ENCODE data around the gene PRRX2.
"Not testable (repeated sequence)": the region's sequence is repeated elsewhere in the genome, so short reads cannot be mapped to it uniquely, and the experiment has no call there.

PRRX2 gene

DNA sequence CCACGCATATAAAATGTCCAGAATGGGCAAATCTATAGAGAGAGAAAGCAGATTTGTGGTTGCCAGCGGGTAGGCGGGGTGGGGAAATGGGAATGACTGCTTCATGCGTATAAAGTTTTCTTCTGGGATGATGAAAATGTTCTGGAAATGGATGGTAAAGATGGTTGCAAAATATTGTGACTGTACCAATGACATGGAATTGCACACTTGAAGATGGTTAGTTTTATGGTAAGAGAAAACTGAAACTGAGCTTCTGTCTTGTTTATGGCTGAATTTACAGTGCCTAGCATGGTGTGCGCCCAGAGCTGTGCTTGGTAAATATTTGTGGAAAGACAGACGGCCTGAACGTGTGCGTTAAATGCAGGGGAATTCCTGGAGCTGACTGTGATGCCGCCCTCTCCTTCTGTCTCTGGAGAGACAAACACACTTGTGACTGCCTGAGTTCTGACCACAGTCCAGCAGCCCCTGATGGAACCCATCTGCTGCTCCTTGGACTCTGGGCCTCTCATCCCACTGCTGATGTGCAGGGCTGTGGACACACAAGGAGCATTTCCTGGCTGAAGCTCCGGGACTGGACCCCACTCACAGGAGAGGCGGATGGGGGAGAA lies 96.0 kb downstream of the PRRX2 start:
- H3K27me3 Mint-ChIP-seq = no peaks in the 10 kb centered on the region
- H3K9me3 Mint-ChIP-seq = no peaks in the 10 kb centered on the region
- no peak overlapping the region for H3K4me3 Mint-ChIP-seq
- no peaks in the 10 kb centered on the region for H3K36me3 Mint-ChIP-seq (ENCODE audit: low read depth)
- no peak overlapping the region for H3K27ac Mint-ChIP-seq
- H3K4me1 Mint-ChIP-seq (ENCODE audit: low read depth) = peaks cover 11% of the 10 kb centered on the region
- DNase-seq = no peak

DNA sequence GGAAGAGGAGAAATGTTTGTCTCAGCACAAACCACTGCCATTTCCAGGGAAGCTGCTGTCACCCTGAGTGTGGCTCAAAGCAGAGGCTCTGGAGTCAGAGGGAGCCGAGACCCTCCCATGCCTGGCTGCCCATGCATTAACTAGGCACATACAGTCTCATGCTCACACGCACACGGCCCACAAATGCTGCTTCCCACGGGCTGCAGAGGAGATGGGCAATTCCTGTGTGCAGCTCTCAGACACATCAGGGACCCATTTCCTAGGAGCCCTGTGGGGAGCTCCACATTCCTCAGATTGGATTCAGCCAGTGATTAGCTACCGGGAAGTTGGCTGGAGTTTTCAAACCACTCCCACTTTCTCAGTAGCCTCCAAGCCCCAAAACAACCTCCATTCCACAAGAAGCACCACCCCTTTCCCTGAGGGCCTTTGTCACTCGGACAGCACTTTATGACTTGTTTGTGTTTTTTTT lies 96.5 kb downstream of the PRRX2 start:
- peaks cover 10% of the 10 kb centered on the region for H3K4me1 Mint-ChIP-seq (ENCODE audit: low read depth)
- no peak overlapping the region for H3K4me3 Mint-ChIP-seq
- no peak for DNase-seq
- no peaks in the 10 kb centered on the region for H3K36me3 Mint-ChIP-seq (ENCODE audit: low read depth)
- no peaks in the 10 kb centered on the region for H3K9me3 Mint-ChIP-seq
- H3K27me3 Mint-ChIP-seq = no peaks in the 10 kb centered on the region
- H3K27ac Mint-ChIP-seq = no peak overlapping the region

DNA sequence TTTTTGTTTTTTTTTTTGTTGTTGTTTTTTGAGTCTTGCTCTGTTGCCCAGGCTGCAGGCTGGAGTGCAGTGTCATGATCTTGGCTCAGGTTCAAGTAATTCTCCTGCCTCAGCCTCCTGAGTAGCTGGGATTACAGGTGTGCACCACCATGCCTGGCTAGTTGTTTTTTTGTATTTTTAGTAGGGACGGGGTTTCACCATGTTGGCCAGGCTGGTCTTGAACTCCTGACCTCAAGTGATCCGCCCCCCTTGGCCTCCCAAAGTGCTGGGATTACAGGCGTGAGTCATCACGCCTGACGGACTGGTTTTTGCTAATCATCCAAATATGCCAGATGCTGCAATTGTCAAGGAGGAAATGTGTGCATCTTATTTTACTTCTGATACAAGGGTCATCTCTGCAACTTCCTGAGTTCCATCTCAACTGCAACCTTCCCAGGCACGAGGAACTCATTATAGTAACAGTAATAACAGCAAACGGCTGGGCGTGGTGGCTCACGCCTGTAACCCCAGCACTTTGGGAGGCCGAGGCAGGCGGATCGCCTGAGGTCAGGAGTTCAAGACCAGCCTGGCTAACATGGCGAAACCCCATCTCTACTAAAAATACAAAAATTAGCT lies 97.0 kb downstream of the PRRX2 start:
- H3K27me3 Mint-ChIP-seq; H3K27ac Mint-ChIP-seq; DNase-seq; H3K9me3 Mint-ChIP-seq; H3K36me3 Mint-ChIP-seq (ENCODE audit: low read depth); H3K4me3 Mint-ChIP-seq; H3K4me1 Mint-ChIP-seq (ENCODE audit: low read depth): not testable (repeated sequence)

DNA sequence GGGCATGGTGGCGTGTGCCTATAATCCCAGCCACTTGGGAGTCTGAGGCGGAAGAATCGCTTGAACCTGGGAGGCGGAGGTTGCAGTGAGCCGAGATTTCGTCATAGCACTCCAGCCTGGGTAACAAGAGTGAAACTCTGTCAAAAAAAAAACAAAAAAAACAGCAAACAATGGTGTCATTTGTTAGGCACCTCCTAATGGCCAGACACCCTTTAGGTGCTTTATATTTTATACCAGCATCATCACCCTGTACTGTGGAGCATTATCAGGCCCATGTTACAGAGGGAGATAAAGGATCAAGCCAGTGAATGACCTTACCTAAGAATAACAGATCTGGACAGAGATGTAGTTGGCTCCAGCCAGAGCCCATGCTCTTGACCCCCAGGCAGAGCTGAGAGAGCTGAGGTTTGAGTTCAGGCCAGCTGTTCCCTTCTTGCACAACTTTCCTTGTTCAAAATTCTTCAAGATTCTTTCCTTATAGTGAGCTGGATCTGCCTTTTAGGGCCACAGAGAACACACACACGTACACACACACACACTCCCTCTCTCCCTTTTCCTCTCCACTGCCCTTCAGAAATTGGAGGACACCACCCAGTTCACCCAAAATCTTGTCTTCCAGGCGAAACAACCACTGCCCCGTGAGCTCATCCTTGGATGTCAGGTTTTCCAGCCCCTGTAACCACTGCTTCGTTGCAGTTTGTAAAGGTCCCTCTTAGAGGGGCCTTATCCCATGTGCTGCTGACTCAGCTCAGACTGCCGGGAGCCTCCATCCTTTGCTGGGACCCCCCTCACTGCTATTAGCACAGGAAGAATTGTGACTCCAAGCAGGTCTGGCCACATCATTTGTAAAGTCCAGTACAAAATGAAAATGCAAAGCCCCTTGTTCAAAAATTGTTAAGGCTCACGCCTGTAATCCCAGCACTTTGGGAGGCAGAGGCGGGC lies 97.8 kb downstream of the PRRX2 start:
- Mint-ChIP-seq H3K4me3 (no peak overlapping the region), H3K4me1 (ENCODE audit: low read depth) (no peaks in the 10 kb centered on the region), H3K36me3 (ENCODE audit: low read depth) (no peaks in the 10 kb centered on the region), H3K27ac (no peak overlapping the region), H3K27me3 (no peaks in the 10 kb centered on the region), H3K9me3 (no peaks in the 10 kb centered on the region)
- DNase-seq = no peak

DNA sequence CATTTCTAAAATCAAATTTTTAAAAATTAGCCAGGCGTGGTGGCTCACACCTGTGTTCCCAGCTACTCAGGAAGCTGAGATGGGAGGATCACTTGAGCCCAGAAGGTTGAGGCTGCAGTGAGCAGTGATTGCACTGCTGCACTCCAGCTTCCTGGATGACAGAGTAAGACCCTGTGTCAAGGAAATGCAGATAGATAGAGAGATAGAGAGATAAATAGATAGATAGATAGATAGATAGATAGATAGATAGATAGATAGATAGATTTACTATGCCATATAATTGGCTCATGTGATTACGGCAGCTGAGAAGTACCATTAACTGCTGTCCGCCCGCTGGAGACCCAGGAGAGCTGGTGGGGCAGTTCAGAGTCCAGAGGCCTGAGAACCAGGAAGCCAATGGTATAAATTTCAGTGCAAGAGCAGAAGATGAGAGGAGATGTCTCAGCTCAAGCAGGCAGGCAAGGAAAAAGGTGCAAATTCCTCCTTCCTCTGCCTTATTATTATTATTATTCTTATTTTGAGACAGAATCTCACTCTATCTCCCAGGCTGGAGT lies 100.4 kb downstream of the PRRX2 start:
- H3K4me1 Mint-ChIP-seq (ENCODE audit: low read depth) = no peaks in the 10 kb centered on the region
- no peaks in the 10 kb centered on the region for H3K27me3 Mint-ChIP-seq
- H3K4me3 Mint-ChIP-seq = no peak overlapping the region
- DNase-seq = no peak
- H3K27ac Mint-ChIP-seq = no peak overlapping the region
- H3K36me3 Mint-ChIP-seq (ENCODE audit: low read depth) = no peaks in the 10 kb centered on the region
- H3K9me3 Mint-ChIP-seq = no peaks in the 10 kb centered on the region

DNA sequence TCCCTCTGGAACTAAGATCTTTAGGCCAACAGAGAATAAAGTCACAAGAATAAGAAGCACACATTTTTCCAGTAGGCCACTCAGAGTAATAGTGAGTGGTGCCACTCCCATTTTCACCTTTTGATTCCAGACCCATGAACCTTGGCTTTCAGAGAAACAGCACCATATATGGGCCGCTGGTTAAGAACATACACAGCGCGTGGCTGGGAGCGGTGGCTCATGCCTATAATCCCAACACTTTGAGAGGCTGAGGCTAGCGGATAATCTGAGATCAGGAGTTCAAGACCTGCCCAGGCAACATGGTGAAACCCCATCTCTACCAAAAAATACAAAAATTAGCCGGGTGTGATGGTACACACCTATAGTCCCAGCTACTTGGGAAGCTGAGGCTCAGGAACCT lies 103.0 kb downstream of the PRRX2 start:
- Mint-ChIP-seq H3K27ac (no peak overlapping the region), H3K9me3 (no peaks in the 10 kb centered on the region), H3K36me3 (ENCODE audit: low read depth) (no peaks in the 10 kb centered on the region), H3K4me1 (ENCODE audit: low read depth) (no peaks in the 10 kb centered on the region), H3K4me3 (no peak overlapping the region), H3K27me3 (no peaks in the 10 kb centered on the region)
- no peak for DNase-seq

DNA sequence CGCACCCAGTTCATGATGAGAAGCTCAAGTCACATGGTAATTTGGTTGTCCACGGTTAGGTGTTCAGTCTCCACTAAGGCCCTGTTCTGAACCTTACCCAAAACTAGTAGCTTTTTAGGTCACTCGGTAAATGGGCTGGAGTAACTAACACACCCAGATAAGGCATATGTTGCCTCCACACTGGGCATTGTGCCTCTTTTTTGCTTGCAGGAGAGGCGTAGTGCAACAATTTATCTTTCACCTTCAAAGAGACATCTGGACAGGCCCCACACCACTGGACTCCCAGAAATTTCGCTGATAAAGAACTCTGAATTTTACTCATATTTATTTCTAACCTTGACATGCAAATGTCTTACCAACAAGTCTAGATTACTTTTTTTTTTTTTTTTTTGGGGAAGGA lies 104.2 kb downstream of the PRRX2 start:
- H3K4me1 Mint-ChIP-seq (ENCODE audit: low read depth) = no peaks in the 10 kb centered on the region
- no peak for DNase-seq
- no peaks in the 10 kb centered on the region for H3K9me3 Mint-ChIP-seq
- no peak overlapping the region for H3K4me3 Mint-ChIP-seq
- no peak overlapping the region for H3K27ac Mint-ChIP-seq
- H3K36me3 Mint-ChIP-seq (ENCODE audit: low read depth) = no peaks in the 10 kb centered on the region
- H3K27me3 Mint-ChIP-seq = no peaks in the 10 kb centered on the region

DNA sequence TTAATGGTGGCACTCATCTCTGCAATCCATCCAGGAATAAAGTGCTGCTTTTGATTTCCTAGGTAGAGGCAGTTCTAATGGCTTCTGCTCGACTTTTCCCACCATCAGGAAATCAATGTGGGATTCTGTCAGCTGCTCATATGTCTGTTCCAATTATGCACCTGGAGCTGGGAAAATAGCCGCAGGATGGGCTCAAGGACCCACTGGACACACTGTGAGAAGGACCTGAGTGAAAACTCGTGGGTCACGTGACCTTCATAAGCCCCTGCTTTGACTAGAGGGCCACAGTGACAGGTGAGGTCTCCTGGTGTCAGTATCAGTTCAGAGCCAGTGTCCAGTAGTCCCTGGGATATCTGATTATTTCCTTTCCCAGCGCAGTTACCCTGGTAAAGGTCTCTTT lies 105.3 kb downstream of the PRRX2 start:
- Mint-ChIP-seq H3K27ac (no peak overlapping the region), H3K27me3 (no peaks in the 10 kb centered on the region), H3K4me3 (no peak overlapping the region), H3K9me3 (no peaks in the 10 kb centered on the region), H3K36me3 (ENCODE audit: low read depth) (no peaks in the 10 kb centered on the region), H3K4me1 (ENCODE audit: low read depth) (no peaks in the 10 kb centered on the region)
- DNase-seq = no peak

Data from activated T-cell treated with anti-CD3 and anti-CD28 coated beads, Interleukin-2, amount 50 U/mL, for 24 hours (primary cell).